GM10847 (cell line): ENCODE data around the gene RAD51B.

Source experiments
- POLR2A ChIP-seq: IDR thresholded peaks from 2 replicates; pipeline ENCODE4 v1.6.1; 2011; ENCODE audit not compliant: insufficient read length; ENCODE audit errors: extremely low read depth

The RAD51B gene

GRCh38 chr14:68676511-68676943 lies 856.9 kb downstream of the RAD51B start:
- no peak for TF ChIP-seq POLR2A

- TF ChIP-seq POLR2A = no peak
Measured at GRCh38 chr14:68677476-68677875, 857.9 kb downstream of the RAD51B start.

- no peak for TF ChIP-seq POLR2A
Measured at GRCh38 chr14:68677901-68678300, 858.3 kb downstream of the RAD51B start.

GRCh38 chr14:68678471-68678870 lies 858.9 kb downstream of the RAD51B start:
- no peak for TF ChIP-seq POLR2A

GRCh38 chr14:68679301-68679700 lies 859.7 kb downstream of the RAD51B start:
- TF ChIP-seq POLR2A = no peak

GRCh38 chr14:68679746-68680467 lies 860.3 kb downstream of the RAD51B start:
- TF ChIP-seq POLR2A = no peak

- no peak for TF ChIP-seq POLR2A
Measured at GRCh38 chr14:68680541-68681051, 861.0 kb downstream of the RAD51B start.

GRCh38 chr14:68681256-68682011 lies 861.9 kb downstream of the RAD51B start:
- TF ChIP-seq POLR2A = no peak

- TF ChIP-seq POLR2A = no peak
Measured at GRCh38 chr14:68682166-68683103, 862.9 kb downstream of the RAD51B start.

- TF ChIP-seq POLR2A = no peak
Measured at GRCh38 chr14:68683326-68683725, 863.7 kb downstream of the RAD51B start.

- no peak for TF ChIP-seq POLR2A
Measured at GRCh38 chr14:68684466-68685418, 865.2 kb downstream of the RAD51B start.

- no peak for TF ChIP-seq POLR2A
Measured at GRCh38 chr14:68685419-68686204, 866.0 kb downstream of the RAD51B start.

- TF ChIP-seq POLR2A = no peak
Measured at GRCh38 chr14:68686205-68686465, 866.6 kb downstream of the RAD51B start.

GRCh38 chr14:68686724-68687123 lies 867.1 kb downstream of the RAD51B start:
- TF ChIP-seq POLR2A = no peak
